Measurements from ENCODE around the gene CCDC77. TPM values are rescaled to one million over a fixed set of nuclear protein-coding genes. Genes with fewer than 3 reads are reported as not detected.

CCDC77 gene
- polyA plus RNA-seq, 1 experiment = 7.3 TPM

DNA sequence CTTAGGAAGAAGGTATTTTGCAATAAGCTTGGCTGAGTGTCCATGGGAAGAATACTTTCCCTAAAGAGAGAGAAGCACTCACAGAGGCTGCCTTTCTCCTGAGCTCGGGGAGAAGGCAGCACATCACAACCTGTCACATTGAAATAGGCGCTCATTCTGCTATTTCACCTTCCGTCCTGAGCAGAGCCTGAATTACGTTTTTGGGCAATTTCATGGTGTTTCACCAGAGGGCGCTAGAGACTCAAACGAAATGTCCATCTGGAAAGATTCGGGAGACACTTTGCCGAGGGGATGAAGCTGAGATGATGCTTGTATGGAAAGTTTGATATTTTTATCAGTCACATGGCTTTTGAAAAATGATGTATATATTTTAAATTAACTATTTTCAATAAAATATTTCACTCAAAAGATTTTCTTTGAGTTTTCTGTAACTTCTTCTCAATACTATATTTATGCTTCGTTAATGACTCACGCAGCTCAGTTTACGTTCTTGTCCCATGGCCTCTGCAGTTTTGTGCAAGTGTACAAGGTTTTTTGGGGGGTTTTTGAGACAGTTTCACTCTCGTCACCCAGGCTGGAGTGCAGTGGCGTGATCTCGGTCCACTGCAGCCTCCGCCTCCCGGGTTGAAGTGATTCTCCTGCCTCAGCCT, 40.9 kb downstream of the CCDC77 start:
- TF ChIP-seq, protein P1, sequence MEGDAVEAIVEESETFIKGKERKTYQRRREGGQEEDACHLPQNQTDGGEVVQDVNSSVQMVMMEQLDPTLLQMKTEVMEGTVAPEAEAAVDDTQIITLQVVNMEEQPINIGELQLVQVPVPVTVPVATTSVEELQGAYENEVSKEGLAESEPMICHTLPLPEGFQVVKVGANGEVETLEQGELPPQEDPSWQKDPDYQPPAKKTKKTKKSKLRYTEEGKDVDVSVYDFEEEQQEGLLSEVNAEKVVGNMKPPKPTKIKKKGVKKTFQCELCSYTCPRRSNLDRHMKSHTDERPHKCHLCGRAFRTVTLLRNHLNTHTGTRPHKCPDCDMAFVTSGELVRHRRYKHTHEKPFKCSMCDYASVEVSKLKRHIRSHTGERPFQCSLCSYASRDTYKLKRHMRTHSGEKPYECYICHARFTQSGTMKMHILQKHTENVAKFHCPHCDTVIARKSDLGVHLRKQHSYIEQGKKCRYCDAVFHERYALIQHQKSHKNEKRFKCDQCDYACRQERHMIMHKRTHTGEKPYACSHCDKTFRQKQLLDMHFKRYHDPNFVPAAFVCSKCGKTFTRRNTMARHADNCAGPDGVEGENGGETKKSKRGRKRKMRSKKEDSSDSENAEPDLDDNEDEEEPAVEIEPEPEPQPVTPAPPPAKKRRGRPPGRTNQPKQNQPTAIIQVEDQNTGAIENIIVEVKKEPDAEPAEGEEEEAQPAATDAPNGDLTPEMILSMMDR (IDR thresholded peaks at IDR 0.05; ENCODE audit: low read depth, low read length) = peak; percentile 80
- H3K27ac ChIP-seq (ENCODE audit: low read depth, low read length) = no peak overlapping the region
- no peak overlapping the region for H3K4me3 ChIP-seq (ENCODE audit: low read depth, low read length)
- DNase-seq (ENCODE audit: low read depth, low spot score) = peak; percentile 6
- CTCF ChIA-PET = interaction anchor here (0.6 to 7.8 kb wide), 24 partner anchors 9 to 309 kb away, joined by 3 to 175 read pairs (median 6); partner anchors contain the start of gene CCDC77
- peaks cover under 1% of the 10 kb centered on the region for H3K27me3 ChIP-seq (ENCODE audit: control insufficient read depth, insufficient read depth, low read length)
- no peaks in the 10 kb centered on the region for H3K9me3 ChIP-seq (ENCODE audit: control insufficient read depth, insufficient read depth, low read length)
- POLR2A ChIA-PET = interaction anchor here (1.0 kb wide), 1 partner anchor 104 kb away, joined by 3 read pairs; no protein-coding TSS in a partner anchor

DNA sequence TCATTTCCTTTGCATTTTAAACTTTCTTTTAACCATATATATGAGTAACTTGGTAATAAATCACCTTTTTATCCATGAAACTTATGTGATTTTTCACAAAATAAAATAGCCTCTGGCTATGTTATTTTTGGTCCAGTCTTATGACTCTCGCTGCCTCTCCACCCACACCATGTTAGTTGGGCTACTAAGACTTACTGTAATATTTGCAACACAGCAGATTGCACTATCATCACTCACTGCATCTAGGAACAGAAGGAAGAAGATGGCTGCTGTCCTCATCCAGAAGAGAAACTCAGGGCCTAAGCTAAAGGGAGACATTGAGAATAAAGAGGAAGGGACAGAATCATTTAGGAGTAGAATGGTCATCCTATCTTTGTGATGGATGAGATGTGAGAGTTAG, 45.7 kb downstream of the CCDC77 start:
- ChIA-PET POLR2A (no interaction called here), CTCF (interaction anchor here (1.0 kb wide), 1 partner anchor 100 kb away, joined by 8 read pairs; no protein-coding TSS in a partner anchor)
- Histone ChIP-seq H3K27me3 (ENCODE audit: control insufficient read depth, insufficient read depth, low read length) (peaks cover 16% of the 10 kb centered on the region), H3K9me3 (ENCODE audit: control insufficient read depth, insufficient read depth, low read length) (no peaks in the 10 kb centered on the region), H3K27ac (ENCODE audit: low read depth, low read length) (no peak overlapping the region), H3K4me3 (ENCODE audit: low read depth, low read length) (no peak overlapping the region)
- TF ChIP-seq, protein P1 (IDR thresholded peaks at IDR 0.05; ENCODE audit: low read depth, low read length) = no peak
- no peak for DNase-seq (ENCODE audit: low read depth, low spot score)

DNA sequence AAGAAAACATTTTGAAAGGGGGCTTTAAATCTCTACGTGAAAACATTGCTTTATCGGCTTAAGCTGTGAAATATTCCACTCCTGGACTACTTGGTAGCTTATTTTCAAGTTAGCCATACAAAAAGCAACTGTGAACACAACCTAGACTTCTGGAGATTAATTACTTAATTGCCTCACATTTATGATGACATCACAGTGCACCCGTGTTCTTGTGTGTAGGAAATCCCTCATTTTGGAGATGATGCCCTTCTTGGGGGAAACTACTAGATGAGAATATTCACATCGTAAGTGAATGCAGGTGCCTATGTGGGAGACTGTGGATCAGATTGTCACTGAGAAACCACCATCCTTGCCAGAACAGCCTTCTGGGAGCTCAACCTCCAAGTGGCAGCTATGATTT, 47.8 kb downstream of the CCDC77 start:
- Histone ChIP-seq H3K27ac (ENCODE audit: low read depth, low read length) (no peak overlapping the region), H3K4me3 (ENCODE audit: low read depth, low read length) (no peak overlapping the region), H3K27me3 (ENCODE audit: control insufficient read depth, insufficient read depth, low read length) (peaks cover 19% of the 10 kb centered on the region), H3K9me3 (ENCODE audit: control insufficient read depth, insufficient read depth, low read length) (no peaks in the 10 kb centered on the region; the same call in 1 of the 2 replicates)
- ChIA-PET CTCF (interaction anchor here (0.6 to 10.2 kb wide), 4 partner anchors 8 to 302 kb away, joined by 3 to 58 read pairs (median 12); no protein-coding TSS in a partner anchor), POLR2A (no interaction called here)
- no peak for DNase-seq (ENCODE audit: low read depth, low spot score)
- TF ChIP-seq, protein P1 (IDR thresholded peaks at IDR 0.05; ENCODE audit: low read depth, low read length) = no peak

DNA sequence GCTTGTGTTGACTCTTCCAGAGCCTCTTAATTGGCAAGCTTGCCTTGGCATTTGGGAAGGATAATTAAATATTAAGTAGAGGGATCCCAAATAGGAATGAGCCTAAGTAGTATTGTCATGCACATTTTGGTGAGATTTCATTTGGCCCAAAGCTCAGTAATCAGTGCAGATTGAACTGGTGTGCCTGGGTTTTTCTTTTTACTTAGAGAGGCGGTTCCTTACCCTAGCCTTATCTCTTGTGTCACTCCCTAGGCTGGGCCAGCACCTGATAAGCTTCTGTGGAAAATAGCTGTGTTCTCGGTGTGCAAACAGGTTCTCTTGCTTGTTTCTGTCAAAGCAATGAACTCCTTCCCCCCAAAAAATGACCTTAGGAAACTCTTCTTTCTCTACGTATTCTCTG, 49.0 kb downstream of the CCDC77 start:
- no peaks in the 10 kb centered on the region; the same call in 1 of the 2 replicates for H3K9me3 ChIP-seq (ENCODE audit: control insufficient read depth, insufficient read depth, low read length)
- DNase-seq (ENCODE audit: low read depth, low spot score) = no peak
- H3K4me3 ChIP-seq (ENCODE audit: low read depth, low read length) = no peak overlapping the region
- ChIA-PET CTCF (interaction anchor here (2.8 to 10.2 kb wide), 2 partner anchors 9 to 97 kb away, joined by 21 to 58 read pairs; no protein-coding TSS in a partner anchor), POLR2A (no interaction called here)
- H3K27me3 ChIP-seq (ENCODE audit: control insufficient read depth, insufficient read depth, low read length) = peaks cover 30% of the 10 kb centered on the region
- H3K27ac ChIP-seq (ENCODE audit: low read depth, low read length) = no peak overlapping the region
- TF ChIP-seq, protein P1 (IDR thresholded peaks at IDR 0.05; ENCODE audit: low read depth, low read length) = no peak

DNA sequence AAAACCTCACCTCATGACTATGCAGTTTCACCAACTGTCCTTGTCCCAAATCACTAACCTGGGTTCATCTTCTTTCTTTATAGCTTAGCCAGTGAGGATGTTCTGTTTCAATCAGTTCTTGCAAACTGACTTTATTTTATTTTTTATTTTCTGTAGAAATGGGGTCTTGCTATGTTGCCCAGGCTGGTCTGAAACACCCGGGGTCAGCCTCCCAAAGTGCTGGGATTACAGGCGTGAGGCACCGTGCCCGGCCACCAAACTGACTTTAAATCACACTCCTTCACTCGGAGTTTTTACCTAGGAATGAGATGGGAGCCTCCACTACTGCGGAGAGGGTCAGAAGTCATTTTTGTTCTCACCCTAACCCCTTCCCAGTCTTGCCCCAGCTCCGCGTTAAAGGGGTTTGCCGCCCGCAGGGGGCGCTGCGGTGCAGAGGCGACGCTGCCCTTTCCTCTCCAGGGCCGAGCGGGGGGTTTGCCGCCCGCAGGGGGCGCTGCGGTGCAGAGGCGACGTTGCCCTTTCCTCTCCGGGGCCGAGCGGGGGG, 51.3 kb downstream of the CCDC77 start:
- no peak overlapping the region for H3K4me3 ChIP-seq (ENCODE audit: low read depth, low read length)
- H3K9me3 ChIP-seq (ENCODE audit: control insufficient read depth, insufficient read depth, low read length) = no peaks in the 10 kb centered on the region; the same call in 1 of the 2 replicates
- no peak for DNase-seq (ENCODE audit: low read depth, low spot score)
- peaks cover 37% of the 10 kb centered on the region for H3K27me3 ChIP-seq (ENCODE audit: control insufficient read depth, insufficient read depth, low read length)
- TF ChIP-seq, protein P1 (IDR thresholded peaks at IDR 0.05; ENCODE audit: low read depth, low read length) = peak; percentile 15; the same call in 1 of the 2 replicates
- CTCF ChIA-PET = interaction anchor here (0.9 to 10.2 kb wide), 4 partner anchors 11 to 106 kb away, joined by 3 to 58 read pairs (median 3); no protein-coding TSS in a partner anchor
- POLR2A ChIA-PET = no interaction called here
- H3K27ac ChIP-seq (ENCODE audit: low read depth, low read length) = no peak overlapping the region

All from AG04450 (cell line).